HCT116 (cell line): ENCODE data around the gene ATF7IP.

Experiments used
- CTCF ChIP-seq, 3 experiments: fragments of 200-600 bp in 1 of 3; sonication (generic) in 1 of 3; IDR thresholded peaks in 2 of 3; conservative IDR thresholded peaks in 1 of 3; 2 replicates each; pipeline ENCODE4 v1.5.1; 2012 to 2017; ENCODE audit warnings: low read depth in 2 of 3, low read length in 2 of 3, antibody characterized with exemption in 1 of 3, borderline replicate concordance in 1 of 3, control low read depth in 1 of 3, mild to moderate bottlenecking in 1 of 3, mixed read lengths in 1 of 3, mixed run types in 1 of 3, moderate library complexity in 1 of 3; ENCODE audit not compliant: insufficient read depth in 1 of 3
- EZH2phosphoT487 ChIP-seq: fragments of 200-600 bp; IDR thresholded peaks from 2 replicates; pipeline ENCODE4 v1.6.1; 2018; ENCODE audit warnings: antibody characterized with exemption, borderline replicate concordance
- POLR2A ChIP-seq: IDR thresholded peaks from 2 replicates; pipeline ENCODE4 v1.7.0; 2011; ENCODE audit warnings: borderline replicate concordance; ENCODE audit not compliant: insufficient read depth, insufficient read length; ENCODE audit errors: extremely low read depth

GRCh38 chr12:14431975-14432374 is 66.5 kb downstream of the ATF7IP start:
- TF ChIP-seq POLR2A (no peak), EZH2phosphoT487 (no peak), CTCF (IDR thresholded peaks at IDR 0.05 in 2 of 3, conservative IDR thresholded peaks at IDR 0.05 in 1 of 3; ENCODE audit: borderline replicate concordance in 1 of 3, insufficient read depth in 1 of 3, low read depth in 2 of 3, low read length in 2 of 3) (no peak)
